HepG2 (cell line): ENCODE data around the gene PEPD. TPM values are rescaled to one million over a fixed set of nuclear protein-coding genes. Genes with fewer than 3 reads are reported as not detected.
A peak's percentile ranks its signal among the peaks of the same experiment; 100 is the strongest.

Source experiments
- ATAC-seq: fragments of 200-7000 bp; cut with Tn5 transposase; 3 replicates; pipeline ENCODE4 v1.9.1; 2020; ENCODE audit warnings: mild to moderate bottlenecking, moderate library complexity
- BruUV-seq: library from RNA; stranded (reverse); fragments of 400-500 nt; replicated peaks from 2 replicates; lab custom pipeline; 2021; lab: Mats Ljungman, UMichigan
- CTCF ChIA-PET: fragments of 300-600 bp; formaldehyde crosslinking; extraction: SDS; loops from one replicate; lab custom pipeline; 2021; ENCODE audit warnings: low total read pairs, inconsistent platforms, low intra/inter-chr PET ratio; lab: Yijun Ruan, JAX
- POLR2A ChIA-PET: fragments of 350-600 bp; sonication (Branson Sonifier 250); formaldehyde crosslinking; loops from one replicate; lab custom pipeline; 2020; ENCODE audit warnings: antibody characterized with exemption, inconsistent platforms; lab: Yijun Ruan, JAX
- DNase-seq: peaks from one replicate; pipeline ENCODE4 v3.0.0-alpha.2; 2015; ENCODE audit warnings: low spot score
- FAIRE-seq: peaks from 3 replicates; lab custom pipeline; 2011; peaks lifted over from hg19 to GRCh38; lab: Jason Lieb, UNC
- H2AFZ ChIP-seq: one replicate; pipeline ENCODE4 v1.6.1; 2011; ENCODE audit warnings: low read length, inconsistent platforms
- H3K27ac ChIP-seq: fragments of 300-600 bp; 3 replicates; pipeline ENCODE4 v1.8.0; 2011; ENCODE audit warnings: mixed run types, mild to moderate bottlenecking, mixed read lengths, low read length, inconsistent platforms; ENCODE audit not compliant: insufficient read depth; ENCODE audit errors: extremely low read length
- H3K27me3 ChIP-seq, 2 experiments: fragments of 200-600 bp in 1 of 2; 2 replicates in 1 of 2; 3 replicates in 1 of 2; pipeline versions ENCODE4 v1.6.0 to v1.8.0; 2011; ENCODE audit warnings: low read length in 2 of 2, mild to moderate bottlenecking in 2 of 2, moderate library complexity in 2 of 2, inconsistent platforms in 1 of 2; ENCODE audit not compliant: insufficient read depth in 2 of 2, control insufficient read depth in 1 of 2
- H3K36me3 ChIP-seq, 2 experiments: fragments of 200-600 bp in 1 of 2; replicated peaks in 1 of 2; 2 replicates in 1 of 2; 3 replicates in 1 of 2; pipeline versions ENCODE4 v1.5.1 to v1.8.0; 2011; ENCODE audit warnings: low read length in 2 of 2, inconsistent platforms in 1 of 2; ENCODE audit not compliant: insufficient read depth in 2 of 2, control insufficient read depth in 1 of 2
- H3K4me1 ChIP-seq: 2 replicates; pipeline ENCODE4 v1.5.1; 2012; ENCODE audit warnings: low read length, inconsistent platforms; ENCODE audit not compliant: insufficient read depth
- H3K4me2 ChIP-seq: 2 replicates; pipeline ENCODE4 v1.6.0; 2011; ENCODE audit warnings: low read depth, low read length, inconsistent platforms
- H3K4me3 ChIP-seq, 3 experiments: fragments of 200-600 bp in 1 of 3; sonication (generic), shearing (Covaris generic) in 1 of 3; replicated peaks in 1 of 3; 2 replicates each; pipeline ENCODE4 v1.5.1; 2011 to 2016; ENCODE audit warnings: low read length in 3 of 3, inconsistent platforms in 2 of 3, low read depth in 2 of 3, mild to moderate bottlenecking in 2 of 3, control low read depth in 1 of 3, mixed read lengths in 1 of 3; ENCODE audit not compliant: insufficient read depth in 1 of 3
- H3K79me2 ChIP-seq: one replicate; pipeline ENCODE4 v1.6.1; 2011; ENCODE audit warnings: low read length, inconsistent platforms; ENCODE audit not compliant: insufficient read depth
- H3K9ac ChIP-seq: 2 replicates; pipeline ENCODE4 v1.6.0; 2011; ENCODE audit warnings: mild to moderate bottlenecking, low read depth, low read length, inconsistent platforms; ENCODE audit not compliant: insufficient read depth
- H3K9me3 ChIP-seq: 2 replicates; pipeline ENCODE4 v1.5.1; 2012; ENCODE audit warnings: mild to moderate bottlenecking, low read length
- H4K20me1 ChIP-seq: 2 replicates; pipeline ENCODE4 v1.6.0; 2011; ENCODE audit warnings: inconsistent platforms, mild to moderate bottlenecking, low read length, moderate library complexity; ENCODE audit not compliant: insufficient read depth
- AGO2 ChIP-seq: fragments of 200-400 bp; formaldehyde crosslinking; optimal IDR thresholded peaks from 2 replicates; pipeline ENCODE3; 2017; ENCODE audit warnings: mild to moderate bottlenecking, low read depth, low read length, moderate library complexity
- MYC ChIP-seq: sonication (generic); formaldehyde crosslinking; IDR thresholded peaks from 2 replicates; pipeline ENCODE4 v1.9.0; 2021; ENCODE audit warnings: missing genetic modification reagents, borderline replicate concordance
- YEATS2 ChIP-seq: sonication (generic); formaldehyde crosslinking; IDR thresholded peaks from 2 replicates; pipeline ENCODE4 v1.4.0; 2020; ENCODE audit warnings: missing genetic modification reagents, borderline replicate concordance
- ZNF296 ChIP-seq: sonication (generic); formaldehyde crosslinking; conservative IDR thresholded peaks from 2 replicates; pipeline ENCODE4 v1.5.0; 2020; ENCODE audit warnings: mild to moderate bottlenecking, missing genetic modification reagents
- WGBS: methylation state at CpG from one replicate; pipeline ENCODE4 v1.1.6; 2017; ENCODE audit warnings: low lambda C conversion rate; 5-methylcytosine and 5-hydroxymethylcytosine counted together
- in situ Hi-C: cut with HindIII; loops from 2 replicates; pipeline ENCODE4 v1.10.0; 2017; ENCODE audit warnings: low pct_unique_long_range_greater_than_20kb; ENCODE audit not compliant: extremely low pct_ligation_motif_present
- intact Hi-C: fragments of 100-400 bp; cut with micrococcal nuclease; formaldehyde crosslinking; loops from one replicate; pipeline ENCODE4 v1.10.0; 2022; ENCODE audit not compliant: unreplicated experiment
- polyA plus RNA-seq, 8 experiments: library from polyadenylated mRNA; depleted of rRNA in 3 of 8; stranded (reverse) in 7 of 8; unstranded in 1 of 8; fragments of >200 nt; fragmentation: Illumina TruSeq in 4 of 8; extraction: Trizol in 4 of 8; gene quantifications; 2 replicates each; pipeline versions ENCODE4 v1.2.1 to v1.2.3, GENCODE V29; 2011 to 2016; ENCODE audit warnings: low read depth in 4 of 8, missing spikeins in 1 of 8, mixed read lengths in 1 of 8; ENCODE audit not compliant: insufficient read depth in 1 of 8
- total RNA-seq, 5 experiments: library from RNA; depleted of rRNA; stranded (reverse); fragments of >200 nt; fragmentation: Illumina TruSeq; extraction: Trizol; gene quantifications; 2 replicates each; pipeline ENCODE4 v1.2.3, GENCODE V29; 2016; ENCODE audit warnings: low read depth in 1 of 5
- TF ChIP-seq, protein P1 (sequence below): IDR thresholded peaks from 2 replicates; pipeline ENCODE4 v1.6.1; 2016; ENCODE audit warnings: mild to moderate bottlenecking
- TF ChIP-seq, protein P2 (sequence below): sonication (generic); formaldehyde crosslinking; IDR thresholded peaks from 2 replicates; pipeline ENCODE4 v1.5.1; 2020; ENCODE audit warnings: missing genetic modification reagents, mild to moderate bottlenecking, borderline replicate concordance
- TF ChIP-seq, protein P3 (sequence below): sonication (generic); formaldehyde crosslinking; IDR thresholded peaks from 2 replicates; pipeline ENCODE4 v1.5.0; 2020; ENCODE audit warnings: missing genetic modification reagents
- TF ChIP-seq, protein P4 (sequence below): conservative IDR thresholded peaks from 2 replicates; pipeline ENCODE4 v1.6.1; 2018; ENCODE audit warnings: missing genetic modification reagents

The PEPD gene
- total and polyA plus RNA-seq, 2 of the 13 experiments (the other 11 are each of a cell fraction or from before 2014, with no cell fraction given) = 60.7 to 75.1 TPM

GRCh38 chr19:33486936-33487811, 34.4 kb downstream of the PEPD start:
- H3K79me2 ChIP-seq = no peaks in the 10 kb centered on the region
- H3K36me3 ChIP-seq = peaks cover 0 to 3% of the 10 kb centered on the region in 2 experiments; a peak in 3 of 5 replicates
- no TSS peak for BruUV-seq
- H3K9me3 ChIP-seq = no peaks in the 10 kb centered on the region
- intact Hi-C loops (no loop called here), in situ Hi-C loops (no loop called here)
- TF ChIP-seq, protein P1, sequence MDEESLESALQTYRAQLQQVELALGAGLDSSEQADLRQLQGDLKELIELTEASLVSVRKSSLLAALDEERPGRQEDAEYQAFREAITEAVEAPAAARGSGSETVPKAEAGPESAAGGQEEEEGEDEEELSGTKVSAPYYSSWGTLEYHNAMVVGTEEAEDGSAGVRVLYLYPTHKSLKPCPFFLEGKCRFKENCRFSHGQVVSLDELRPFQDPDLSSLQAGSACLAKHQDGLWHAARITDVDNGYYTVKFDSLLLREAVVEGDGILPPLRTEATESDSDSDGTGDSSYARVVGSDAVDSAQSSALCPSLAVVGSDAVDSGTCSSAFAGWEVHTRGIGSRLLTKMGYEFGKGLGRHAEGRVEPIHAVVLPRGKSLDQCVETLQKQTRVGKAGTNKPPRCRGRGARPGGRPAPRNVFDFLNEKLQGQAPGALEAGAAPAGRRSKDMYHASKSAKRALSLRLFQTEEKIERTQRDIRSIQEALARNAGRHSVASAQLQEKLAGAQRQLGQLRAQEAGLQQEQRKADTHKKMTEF (CRISPR knock-in tag) = no peak
- TF ChIP-seq AGO2 = peak; percentile 26
- no peak for TF ChIP-seq MYC
- TF ChIP-seq, protein P2, sequence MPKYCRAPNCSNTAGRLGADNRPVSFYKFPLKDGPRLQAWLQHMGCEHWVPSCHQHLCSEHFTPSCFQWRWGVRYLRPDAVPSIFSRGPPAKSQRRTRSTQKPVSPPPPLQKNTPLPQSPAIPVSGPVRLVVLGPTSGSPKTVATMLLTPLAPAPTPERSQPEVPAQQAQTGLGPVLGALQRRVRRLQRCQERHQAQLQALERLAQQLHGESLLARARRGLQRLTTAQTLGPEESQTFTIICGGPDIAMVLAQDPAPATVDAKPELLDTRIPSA (CRISPR knock-in tag) = no peak
- TF ChIP-seq YEATS2 (CRISPR knock-in tag) = no peak
- TF ChIP-seq, protein P3, sequence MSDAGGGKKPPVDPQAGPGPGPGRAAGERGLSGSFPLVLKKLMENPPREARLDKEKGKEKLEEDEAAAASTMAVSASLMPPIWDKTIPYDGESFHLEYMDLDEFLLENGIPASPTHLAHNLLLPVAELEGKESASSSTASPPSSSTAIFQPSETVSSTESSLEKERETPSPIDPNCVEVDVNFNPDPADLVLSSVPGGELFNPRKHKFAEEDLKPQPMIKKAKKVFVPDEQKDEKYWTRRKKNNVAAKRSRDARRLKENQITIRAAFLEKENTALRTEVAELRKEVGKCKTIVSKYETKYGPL (CRISPR knock-in tag) = no peak
- no peak for TF ChIP-seq ZNF296
- TF ChIP-seq, protein P4, sequence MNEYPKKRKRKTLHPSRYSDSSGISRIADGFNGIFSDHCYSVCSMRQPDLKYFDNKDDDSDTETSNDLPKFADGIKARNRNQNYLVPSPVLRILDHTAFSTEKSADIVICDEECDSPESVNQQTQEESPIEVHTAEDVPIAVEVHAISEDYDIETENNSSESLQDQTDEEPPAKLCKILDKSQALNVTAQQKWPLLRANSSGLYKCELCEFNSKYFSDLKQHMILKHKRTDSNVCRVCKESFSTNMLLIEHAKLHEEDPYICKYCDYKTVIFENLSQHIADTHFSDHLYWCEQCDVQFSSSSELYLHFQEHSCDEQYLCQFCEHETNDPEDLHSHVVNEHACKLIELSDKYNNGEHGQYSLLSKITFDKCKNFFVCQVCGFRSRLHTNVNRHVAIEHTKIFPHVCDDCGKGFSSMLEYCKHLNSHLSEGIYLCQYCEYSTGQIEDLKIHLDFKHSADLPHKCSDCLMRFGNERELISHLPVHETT = no peak
- no peaks in the 10 kb centered on the region for H3K27me3 ChIP-seq
- no peak overlapping the region for H3K4me2 ChIP-seq
- no peaks in the 10 kb centered on the region for H4K20me1 ChIP-seq
- no peak overlapping the region for H3K27ac ChIP-seq
- 91% methylated on average over 23 of the region's 23 CpGs for WGBS
- FAIRE-seq (no peak), DNase-seq (no peak), ATAC-seq (no peak)
- H3K4me3 ChIP-seq = no peak overlapping the region
- no peaks in the 10 kb centered on the region for H3K4me1 ChIP-seq
- no peak overlapping the region for H3K9ac ChIP-seq
- CTCF ChIA-PET = no interaction called here
- POLR2A ChIA-PET = no interaction called here
- H2AFZ ChIP-seq = no peak overlapping the region
